HepG2 (cell line): ENCODE measurements around the gene NUP85. TPM values are rescaled to one million over a fixed set of nuclear protein-coding genes. Genes with fewer than 3 reads are reported as not detected.

ENCODE experiments used
- CHD2 ChIP-seq: IDR thresholded peaks from 2 replicates; pipeline ENCODE4 v1.6.1; 2011; ENCODE audit warnings: low read depth, low read length, improper control_type of control experiment
- DR1 ChIP-seq: sonication (generic); formaldehyde crosslinking; IDR thresholded peaks from 2 replicates; pipeline ENCODE4 v1.8.0; 2021; ENCODE audit warnings: mild to moderate bottlenecking, missing genetic modification reagents, inconsistent platforms
- DZIP1 ChIP-seq: sonication (generic); formaldehyde crosslinking; IDR thresholded peaks from 2 replicates; pipeline ENCODE4 v1.5.0; 2020; ENCODE audit warnings: mild to moderate bottlenecking, missing genetic modification reagents
- HOXD1 ChIP-seq: sonication (generic); formaldehyde crosslinking; IDR thresholded peaks from 2 replicates; pipeline ENCODE4 v1.5.0; 2020; ENCODE audit warnings: missing genetic modification reagents
- KLF16 ChIP-seq, 2 experiments: sonication (generic) in 1 of 2; formaldehyde crosslinking in 1 of 2; IDR thresholded peaks; 2 replicates each; pipeline versions ENCODE4 v1.6.1 to v1.8.0; 2016 to 2023; ENCODE audit warnings: missing genetic modification reagents in 2 of 2, missing compliant biosample characterization in 1 of 2
- KMT2A ChIP-seq: sonication (generic); formaldehyde crosslinking; IDR thresholded peaks from 2 replicates; pipeline ENCODE4 v1.4.0; 2020; ENCODE audit warnings: missing genetic modification reagents
- MBD4 ChIP-seq: IDR thresholded peaks from 2 replicates; pipeline ENCODE4 v1.6.1; 2012; ENCODE audit warnings: low read length, inconsistent platforms, borderline replicate concordance
- MEF2D ChIP-seq: sonication (generic); formaldehyde crosslinking; IDR thresholded peaks from 2 replicates; pipeline ENCODE4 v1.5.1; 2020; ENCODE audit warnings: mild to moderate bottlenecking, missing genetic modification reagents
- MIER2 ChIP-seq: IDR thresholded peaks from 2 replicates; pipeline ENCODE4 v1.6.1; 2016; ENCODE audit warnings: missing biosample characterization, missing genetic modification reagents
- MYPOP ChIP-seq: sonication (generic); formaldehyde crosslinking; IDR thresholded peaks from 2 replicates; pipeline ENCODE4 v1.8.1; 2023; ENCODE audit warnings: mild to moderate bottlenecking, moderate library complexity, missing genetic modification reagents
- PHF21A ChIP-seq: sonication (generic); formaldehyde crosslinking; IDR thresholded peaks from 2 replicates; pipeline ENCODE4 v1.5.0; 2020; ENCODE audit warnings: mild to moderate bottlenecking, missing genetic modification reagents
- PRPF4 ChIP-seq: fragments of 200-400 bp; formaldehyde crosslinking; IDR thresholded peaks from 2 replicates; pipeline ENCODE4 v1.6.1; 2016; ENCODE audit warnings: low read length, low read depth; ENCODE audit not compliant: poor library complexity, severe bottlenecking
- SNRNP70 ChIP-seq: fragments of 200-400 bp; formaldehyde crosslinking; IDR thresholded peaks from 2 replicates; pipeline ENCODE4 v1.6.1; 2017; ENCODE audit warnings: mild to moderate bottlenecking, low read depth, low read length, moderate library complexity
- SOX5 ChIP-seq: IDR thresholded peaks from 2 replicates; pipeline ENCODE4 v1.6.1; 2016; ENCODE audit warnings: borderline replicate concordance
- SP1 ChIP-seq, 2 experiments: fragments of 450-650 bp in 1 of 2; sonication (generic) in 1 of 2; formaldehyde crosslinking in 1 of 2; IDR thresholded peaks; 2 replicates each; pipeline versions ENCODE4 v1.4.0 to v1.6.1; 2016 to 2020; ENCODE audit warnings: missing genetic modification reagents in 1 of 2
- ZBTB38 ChIP-seq: sonication (generic); formaldehyde crosslinking; IDR thresholded peaks from 2 replicates; pipeline ENCODE4 v1.5.1; 2020; ENCODE audit warnings: mild to moderate bottlenecking, missing genetic modification reagents
- ZFP37 ChIP-seq: sonication (generic); formaldehyde crosslinking; IDR thresholded peaks from 2 replicates; pipeline ENCODE4 v1.4.0; 2020; ENCODE audit warnings: missing genetic modification reagents, borderline replicate concordance
- ZNF251 ChIP-seq: sonication (generic); formaldehyde crosslinking; IDR thresholded peaks from 2 replicates; pipeline ENCODE4 v1.9.0; 2021; ENCODE audit warnings: mild to moderate bottlenecking, missing genetic modification reagents
- ZNF333 ChIP-seq: sonication (generic); formaldehyde crosslinking; IDR thresholded peaks from 2 replicates; pipeline ENCODE4 v1.4.0; 2020; ENCODE audit warnings: mild to moderate bottlenecking, missing genetic modification reagents, borderline replicate concordance
- ZNF549 ChIP-seq: sonication (generic); formaldehyde crosslinking; IDR thresholded peaks from 2 replicates; pipeline ENCODE4 v1.5.0; 2020; ENCODE audit warnings: missing genetic modification reagents
- ZNF570 ChIP-seq: sonication (generic); formaldehyde crosslinking; IDR thresholded peaks from 2 replicates; pipeline ENCODE4 v1.4.0; 2020; ENCODE audit warnings: mild to moderate bottlenecking, missing genetic modification reagents, borderline replicate concordance
- ZNF674 ChIP-seq: sonication (generic); formaldehyde crosslinking; IDR thresholded peaks from 2 replicates; pipeline ENCODE4 v1.5.0; 2020; ENCODE audit warnings: low read depth, mild to moderate bottlenecking, missing genetic modification reagents
- ZNF704 ChIP-seq: sonication (generic); formaldehyde crosslinking; IDR thresholded peaks from 2 replicates; pipeline ENCODE4 v1.8.1; 2023; ENCODE audit warnings: mild to moderate bottlenecking, inconsistent platforms, moderate library complexity, missing genetic modification reagents, borderline replicate concordance
- ZNF775 ChIP-seq: sonication (generic); formaldehyde crosslinking; IDR thresholded peaks from 2 replicates; pipeline ENCODE4 v1.4.0; 2020; ENCODE audit warnings: missing genetic modification reagents, mild to moderate bottlenecking, moderate library complexity, borderline replicate concordance
- ZNF784 ChIP-seq: sonication (generic); formaldehyde crosslinking; IDR thresholded peaks from 2 replicates; pipeline ENCODE4 v1.5.1; 2020; ENCODE audit warnings: missing genetic modification reagents, mild to moderate bottlenecking, borderline replicate concordance
- polyA plus RNA-seq, 8 experiments: library from polyadenylated mRNA; depleted of rRNA in 3 of 8; stranded (reverse) in 7 of 8; unstranded in 1 of 8; fragments of >200 nt; fragmentation: Illumina TruSeq in 4 of 8; extraction: Trizol in 4 of 8; gene quantifications; 2 replicates each; pipeline versions ENCODE4 v1.2.1 to v1.2.3, GENCODE V29; 2011 to 2016; ENCODE audit warnings: low read depth in 4 of 8, missing spikeins in 1 of 8, mixed read lengths in 1 of 8; ENCODE audit not compliant: insufficient read depth in 1 of 8
- total RNA-seq, 5 experiments: library from RNA; depleted of rRNA; stranded (reverse); fragments of >200 nt; fragmentation: Illumina TruSeq; extraction: Trizol; gene quantifications; 2 replicates each; pipeline ENCODE4 v1.2.3, GENCODE V29; 2016; ENCODE audit warnings: low read depth in 1 of 5

The NUP85 gene
- total and polyA plus RNA-seq, 2 of the 13 experiments (the other 11 are each of a cell fraction or from before 2014, with no cell fraction given): 89.1 to 124 TPM

GRCh38 chr17:75270218-75270965 lies 64.9 kb downstream of the NUP85 start (continued):
- TF ChIP-seq PRPF4 (no peak), CHD2 (no peak), MBD4 (no peak), ZNF784 (CRISPR knock-in tag) (no peak), ZNF333 (CRISPR knock-in tag) (peak; percentile 10; the same call in 1 of the 2 replicates), SNRNP70 (no peak), ZNF251 (0 out of 2 replicates have a peak, but pooled peaks have one; percentile 26), ZNF775 (CRISPR knock-in tag) (no peak), MEF2D (CRISPR knock-in tag) (peak; percentile 78), HOXD1 (no peak), DZIP1 (peak; percentile 19; the same call in 1 of the 2 replicates), SP1 (IDR thresholded peaks at IDR 0.05) (no peak), SP1 (CRISPR knock-in tag; IDR thresholded peaks at IDR 0.05) (0 out of 2 replicates have a peak, but pooled peaks have one; percentile 44), ZFP37 (CRISPR knock-in tag) (no peak), ZNF704 (CRISPR knock-in tag) (no peak), KLF16 (CRISPR knock-in tag; IDR thresholded peaks at IDR 0.05) (peak in 1 of 2 experiments; percentile 49; a peak in 1 of 4 replicates), PHF21A (CRISPR knock-in tag) (peak; percentile 80), ZNF570 (no peak), MYPOP (CRISPR knock-in tag) (peak; percentile 79), ZNF549 (CRISPR knock-in tag) (no peak), DR1 (peak; percentile 77; the same call in 1 of the 2 replicates), SOX5 (CRISPR knock-in tag) (peak; percentile 25), KMT2A (CRISPR knock-in tag) (peak; percentile 70), ZNF674 (peak; percentile 95), MIER2 (CRISPR knock-in tag) (peak; percentile 27; the same call in 1 of the 2 replicates), ZBTB38 (CRISPR knock-in tag) (peak; percentile 31; the same call in 1 of the 2 replicates)
